ENCODE data around the gene TMEM271.

The TMEM271 gene

GRCh38 chr4:534101-534575, 42.0 kb downstream of the TMEM271 start:
- DNase-seq (ENCODE audit: low spot score): no peak

GRCh38 chr4:533318-534100, 42.6 kb downstream of the TMEM271 start:
- no peak for DNase-seq (ENCODE audit: low spot score)

GRCh38 chr4:532588-533317, 43.3 kb downstream of the TMEM271 start:
- DNase-seq (ENCODE audit: low spot score): no peak

- no peak for DNase-seq (ENCODE audit: low spot score)
Observed at GRCh38 chr4:531721-532565, 44.2 kb downstream of the TMEM271 start.

GRCh38 chr4:531076-531475, 45.0 kb downstream of the TMEM271 start:
- DNase-seq (ENCODE audit: low spot score): no peak

GRCh38 chr4:530017-530781, 45.9 kb downstream of the TMEM271 start:
- no peak for DNase-seq (ENCODE audit: low spot score)

GRCh38 chr4:529563-529962, 46.5 kb downstream of the TMEM271 start:
- DNase-seq (ENCODE audit: low spot score): no peak

- DNase-seq (ENCODE audit: low spot score): no peak
Observed at GRCh38 chr4:528835-529234, 47.3 kb downstream of the TMEM271 start.

GRCh38 chr4:528296-528695, 47.8 kb downstream of the TMEM271 start:
- no peak for DNase-seq (ENCODE audit: low spot score)

GRCh38 chr4:526971-527460, 49.1 kb downstream of the TMEM271 start:
- DNase-seq (ENCODE audit: low spot score): no peak

GRCh38 chr4:526189-526909, 49.7 kb downstream of the TMEM271 start:
- no peak for DNase-seq (ENCODE audit: low spot score)

GRCh38 chr4:525660-526059, 50.4 kb downstream of the TMEM271 start:
- no peak for DNase-seq (ENCODE audit: low spot score)

GRCh38 chr4:524196-524595, 51.9 kb downstream of the TMEM271 start:
- DNase-seq (ENCODE audit: low spot score): no peak

All from CD4-positive, alpha-beta T cell treated with Interleukin-6 at 100 ng/mL for 8 hours (primary cell).